GM12878 (cell line): ENCODE results near the gene MRPS25. TPM values are rescaled to one million over a fixed set of nuclear protein-coding genes. Genes with fewer than 3 reads are reported as not detected.

Experiments
- ATAC-seq: fragments of 200-7000 bp; cut with Tn5 transposase; 3 replicates; pipeline ENCODE4 v1.9.1; 2020; ENCODE audit warnings: mild to moderate bottlenecking, moderate library complexity
- BruUV-seq: library from RNA; stranded (reverse); fragments of 400-500 nt; replicated peaks from 2 replicates; lab custom pipeline; 2021; lab: Mats Ljungman, UMichigan
- CTCF ChIA-PET: fragments of 300-600 bp; sonication (Branson Sonifier 250); formaldehyde crosslinking; extraction: SDS; loops from one replicate; lab custom pipeline; 2021; ENCODE audit warnings: inconsistent platforms; lab: Yijun Ruan, JAX
- POLR2A ChIA-PET: fragments of 350-600 bp; formaldehyde crosslinking; extraction: SDS; loops from one replicate; lab custom pipeline; 2021; ENCODE audit warnings: inconsistent platforms; lab: Charles Lee
- RAD21 ChIA-PET: fragments of 300-600 bp; sonication (Branson Sonifier 250); formaldehyde crosslinking; loops from one replicate; lab custom pipeline; 2023; ENCODE audit warnings: antibody characterized with exemption; ENCODE audit not compliant: unreplicated experiment; lab: Charles Lee
- SMC1A ChIA-PET: fragments of 300-600 bp; sonication (Branson Sonifier 250); formaldehyde crosslinking; loops from one replicate; lab custom pipeline; 2023; ENCODE audit not compliant: unreplicated experiment, uncharacterized antibody; lab: Charles Lee
- DNase-seq: peaks from one replicate; pipeline ENCODE4 v3.0.0-alpha.2; 2011; ENCODE audit warnings: low read depth, low spot score
- FAIRE-seq: peaks from 3 replicates; lab custom pipeline; 2011; peaks lifted over from hg19 to GRCh38; lab: Jason Lieb, UNC
- H2AFZ ChIP-seq: 2 replicates; pipeline ENCODE4 v1.6.0; 2011; ENCODE audit warnings: low read depth, low read length, control low read depth; ENCODE audit not compliant: control insufficient read depth
- H3K27ac ChIP-seq: 2 replicates; pipeline ENCODE4 v1.5.1; 2011; ENCODE audit warnings: control low read depth; ENCODE audit not compliant: control insufficient read depth, insufficient read depth
- H3K27me3 ChIP-seq, 2 experiments: replicated peaks in 1 of 2; 2 replicates each; pipeline versions ENCODE4 v1.6.0 to v1.6.1; 2011; ENCODE audit warnings: low read length in 1 of 2; ENCODE audit not compliant: control insufficient read depth in 2 of 2, insufficient read depth in 2 of 2
- H3K36me3 ChIP-seq, 2 experiments: 2 replicates each; pipeline ENCODE4 v1.5.1; 2011; ENCODE audit warnings: low read length in 1 of 2; ENCODE audit not compliant: control insufficient read depth in 2 of 2, insufficient read depth in 2 of 2
- H3K4me1 ChIP-seq: 2 replicates; pipeline ENCODE4 v1.6.1; 2011; ENCODE audit warnings: mild to moderate bottlenecking, low read length, moderate library complexity, mixed read lengths; ENCODE audit not compliant: control insufficient read depth, insufficient read depth
- H3K4me2 ChIP-seq: 2 replicates; pipeline ENCODE4 v1.6.0; 2011; ENCODE audit warnings: control low read depth; ENCODE audit not compliant: control insufficient read depth, insufficient read depth
- H3K4me3 ChIP-seq: fragments of 200-600 bp; sonication (generic); 2 replicates; pipeline ENCODE4 v1.5.1; 2016
- H3K79me2 ChIP-seq: 2 replicates; pipeline ENCODE4 v1.6.0; 2011; ENCODE audit warnings: low read length; ENCODE audit not compliant: control insufficient read depth, insufficient read depth
- H3K9ac ChIP-seq: 2 replicates; pipeline ENCODE4 v1.8.0; 2011; ENCODE audit warnings: low read length, control low read depth, mixed read lengths; ENCODE audit not compliant: control insufficient read depth, insufficient read depth
- H3K9me3 ChIP-seq: replicated peaks from 3 replicates; pipeline ENCODE4 v1.5.1; 2011; ENCODE audit warnings: mild to moderate bottlenecking, low read length; ENCODE audit not compliant: control insufficient read depth, insufficient read depth
- H4K20me1 ChIP-seq: 2 replicates; pipeline ENCODE4 v1.6.0; 2011; ENCODE audit not compliant: control insufficient read depth, insufficient read depth
- CTCF ChIP-seq, 3 experiments: IDR thresholded peaks in 2 of 3; conservative IDR thresholded peaks in 1 of 3; 2 replicates each; pipeline ENCODE4 v1.5.1; 2011; ENCODE audit warnings: low read depth in 3 of 3, low read length in 3 of 3, mild to moderate bottlenecking in 3 of 3, control low read depth in 2 of 3, moderate library complexity in 2 of 3, inconsistent platforms in 1 of 3, mixed read lengths in 1 of 3; ENCODE audit not compliant: control insufficient read depth in 2 of 3, insufficient read depth in 1 of 3; ENCODE audit errors: extremely low read depth in 1 of 3
- CUX1 ChIP-seq: IDR thresholded peaks from 2 replicates; pipeline ENCODE4 v1.6.1; 2012; ENCODE audit warnings: improper control_type of control experiment, low read depth, low read length; ENCODE audit not compliant: insufficient replicate concordance
- ETV6 ChIP-seq, 2 experiments: fragments of 450-650 bp in 1 of 2; IDR thresholded peaks in 1 of 2; conservative IDR thresholded peaks in 1 of 2; 2 replicates each; pipeline ENCODE4 v1.6.1; 2014; ENCODE audit warnings: antibody characterized with exemption in 1 of 2, borderline replicate concordance in 1 of 2, low read depth in 1 of 2, mild to moderate bottlenecking in 1 of 2, moderate library complexity in 1 of 2
- MLLT1 ChIP-seq: fragments of 450-650 bp; IDR thresholded peaks from 2 replicates; pipeline ENCODE4 v1.6.1; 2016; ENCODE audit warnings: mild to moderate bottlenecking
- MYC ChIP-seq: IDR thresholded peaks from 2 replicates; pipeline ENCODE4 v1.6.1; 2011; ENCODE audit warnings: mild to moderate bottlenecking, low read length, moderate library complexity, inconsistent platforms; ENCODE audit not compliant: insufficient read depth, insufficient replicate concordance, insufficient read length, severe bottlenecking
- NFXL1 ChIP-seq: fragments of 450-650 bp; IDR thresholded peaks from 2 replicates; pipeline ENCODE4 v1.6.1; 2017; ENCODE audit warnings: antibody characterized with exemption, mild to moderate bottlenecking, borderline replicate concordance
- POLR2AphosphoS5 ChIP-seq: IDR thresholded peaks from 2 replicates; pipeline ENCODE4 v1.6.1; 2011; ENCODE audit warnings: mild to moderate bottlenecking, low read length, inconsistent platforms
- SPI1 ChIP-seq: IDR thresholded peaks from 2 replicates; pipeline ENCODE4 v1.6.1; 2011; ENCODE audit warnings: low read depth, mild to moderate bottlenecking, low read length, moderate library complexity, borderline replicate concordance; ENCODE audit not compliant: insufficient read depth
- TAF1 ChIP-seq: IDR thresholded peaks from 2 replicates; pipeline ENCODE4 v1.6.1; 2011; ENCODE audit warnings: mild to moderate bottlenecking, low read depth, low read length, borderline replicate concordance
- TBL1XR1 ChIP-seq: IDR thresholded peaks from 2 replicates; pipeline ENCODE4 v1.6.1; 2012; ENCODE audit warnings: low read depth, low read length, improper control_type of control experiment
- TCF3 ChIP-seq: IDR thresholded peaks from 2 replicates; pipeline ENCODE4 v1.6.1; 2012; ENCODE audit warnings: low read depth, mild to moderate bottlenecking, low read length, borderline replicate concordance; ENCODE audit not compliant: insufficient read depth
- YBX1 ChIP-seq: fragments of 450-650 bp; IDR thresholded peaks from 2 replicates; pipeline ENCODE4 v1.6.1; 2016; ENCODE audit warnings: antibody characterized with exemption
- ZNF207 ChIP-seq: fragments of 450-650 bp; IDR thresholded peaks from 2 replicates; pipeline ENCODE4 v1.6.1; 2014; ENCODE audit warnings: antibody characterized with exemption, mild to moderate bottlenecking, borderline replicate concordance
- ZNF217 ChIP-seq: fragments of 450-650 bp; IDR thresholded peaks from 2 replicates; pipeline ENCODE4 v1.6.1; 2017; ENCODE audit warnings: antibody characterized with exemption, mild to moderate bottlenecking
- ZZZ3 ChIP-seq: IDR thresholded peaks from 2 replicates; pipeline ENCODE4 v1.6.1; 2011; ENCODE audit warnings: low read depth; ENCODE audit not compliant: control insufficient read depth, insufficient read length
- WGBS: methylation state at CpG from one replicate; pipeline ENCODE4 v1.1.6; 2016; ENCODE audit warnings: low lambda C conversion rate; ENCODE audit not compliant: insufficient replicate concordance, insufficient coverage; ENCODE audit errors: missing lambda C conversion rate; 5-methylcytosine and 5-hydroxymethylcytosine counted together
- in situ Hi-C: fragments of 300-500 bp; cut with MboI; formaldehyde crosslinking; loops from 9 replicates; pipeline ENCODE4 v1.14.3; 2018; ENCODE audit warnings: mixed read lengths
- intact Hi-C: fragments of 100-400 bp; cut with micrococcal nuclease; formaldehyde crosslinking; loops from one replicate; pipeline ENCODE4 v1.14.2; 2022; ENCODE audit not compliant: unreplicated experiment
- polyA plus RNA-seq, 11 experiments: library from polyadenylated mRNA; depleted of rRNA in 4 of 11; unstranded in 6 of 11; stranded (reverse) in 5 of 11; fragments of >200 nt; fragmentation: Nextera tagmentation in 4 of 11; fragmentation: Illumina TruSeq in 1 of 11; extraction: Ambion mirVana in 4 of 11; extraction: Trizol in 1 of 11; gene quantifications; 1 replicate in 1 of 11; 2 replicates in 10 of 11; pipeline versions ENCODE4 v1.2.1 to v1.2.3, GENCODE V29; 2011 to 2016; ENCODE audit warnings: inconsistent platforms in 2 of 11, missing spikeins in 2 of 11, low read depth in 1 of 11
- total RNA-seq, 4 experiments: library from RNA; depleted of rRNA in 3 of 4; stranded (reverse); fragments of >200 nt in 3 of 4; fragmentation: Illumina TruSeq in 1 of 4; extraction: Trizol in 1 of 4; gene quantifications; 2 replicates each; pipeline versions ENCODE4 v1.2.1 to v1.2.3, GENCODE V29; 2013 to 2021

The MRPS25 gene
- total and polyA plus RNA-seq, 10 of the 15 experiments (the other 5 are each of a cell fraction or from before 2014, with no cell fraction given), result 17.0 to 114 (median 62.2) TPM

- POLR2A ChIA-PET, result no interaction called here
- intact Hi-C loops (no loop called here), in situ Hi-C loops (no loop called here)
- SMC1A ChIA-PET, result interaction anchor here (1.0 kb wide), 1 partner anchor 301 kb away, joined by 3 read pairs; no protein-coding TSS in a partner anchor
- Histone ChIP-seq H3K4me3 (no peak overlapping the region), H3K36me3 (no peaks in the 10 kb centered on the region), H2AFZ (no peak overlapping the region), H3K9ac (no peak overlapping the region), H3K27ac (no peak overlapping the region), H4K20me1 (no peaks in the 10 kb centered on the region), H3K4me1 (peaks cover 8% of the 10 kb centered on the region), H3K9me3 (no peaks in the 10 kb centered on the region), H3K4me2 (no peak overlapping the region), H3K79me2 (peaks cover 13% of the 10 kb centered on the region), H3K27me3 (no peaks in the 10 kb centered on the region)
- RAD21 ChIA-PET, result no interaction called here
- CTCF ChIA-PET, result interaction anchor here (1.1 to 2.2 kb wide), 2 partner anchors 17 to 166 kb away, joined by 3 to 6 read pairs; no protein-coding TSS in a partner anchor
- no peak for ATAC-seq
- 9% methylated on average over 4 of the region's 4 CpGs for WGBS
- no peak for FAIRE-seq
- DNase-seq, result no peak
- no TSS peak for BruUV-seq
- no peak for TF ChIP-seq MYC
- TF ChIP-seq TCF3, result no peak
- no peak for TF ChIP-seq ETV6 (conservative IDR thresholded peaks at IDR 0.05 in 1 of 2, IDR thresholded peaks at IDR 0.05 in 1 of 2; ENCODE audit: borderline replicate concordance in 1 of 2, low read depth in 1 of 2)
- no peak for TF ChIP-seq CTCF (IDR thresholded peaks at IDR 0.05 in 2 of 3, conservative IDR thresholded peaks at IDR 0.05 in 1 of 3; ENCODE audit: control insufficient read depth in 2 of 3, extremely low read depth in 1 of 3, insufficient read depth in 1 of 3, low read depth in 3 of 3, low read length in 3 of 3)
- TF ChIP-seq NFXL1, result no peak
- TF ChIP-seq MLLT1, result no peak
- no peak for TF ChIP-seq ZNF217
- TF ChIP-seq ZNF207, result no peak
- no peak for TF ChIP-seq TBL1XR1
- TF ChIP-seq POLR2AphosphoS5, result no peak
- no peak for TF ChIP-seq CUX1
- no peak for TF ChIP-seq ZZZ3
- TF ChIP-seq TAF1, result no peak
- TF ChIP-seq SPI1, result no peak
- no peak for TF ChIP-seq YBX1
Measured at GRCh38 chr3:15102256-15102655, 37.1 kb upstream of the MRPS25 start.
